HG03457 (cell line): ENCODE results near the gene MYO1A.
"Not testable (repeated sequence)": the region's sequence is repeated elsewhere in the genome, so short reads cannot be mapped to it uniquely, and the experiment has no call there.

ENCODE experiments used
- ATAC-seq: cut with Tn5 transposase; IDR thresholded peaks from one replicate; pipeline ENCODE4 v1.9.1; 2021; ENCODE audit warnings: moderate number of reproducible peaks; ENCODE audit not compliant: unreplicated experiment

Gene MYO1A

GRCh38 chr12:57048423-57049118, 1.4 kb downstream of the MYO1A start:
- ATAC-seq: no peak

DNA sequence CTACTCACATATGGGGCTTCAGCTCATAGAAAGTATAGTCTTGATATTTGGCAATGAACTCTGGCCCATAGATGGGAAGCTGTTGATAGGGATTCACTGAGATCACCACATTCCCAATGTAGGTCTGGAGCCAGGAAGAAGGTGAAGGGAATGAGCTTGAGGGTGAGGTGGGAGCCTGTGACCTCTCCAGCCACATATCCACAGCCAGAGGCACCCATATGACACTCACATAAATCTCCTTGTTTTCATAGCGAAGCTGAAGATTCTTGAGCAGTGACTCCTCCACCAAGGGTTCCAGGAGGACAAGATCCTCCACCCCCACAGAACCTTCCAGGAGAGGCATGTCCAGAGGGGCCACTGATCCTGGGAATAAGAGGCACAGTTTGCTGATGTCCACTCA, 1.9 kb downstream of the MYO1A start:
- ATAC-seq: no peak

DNA sequence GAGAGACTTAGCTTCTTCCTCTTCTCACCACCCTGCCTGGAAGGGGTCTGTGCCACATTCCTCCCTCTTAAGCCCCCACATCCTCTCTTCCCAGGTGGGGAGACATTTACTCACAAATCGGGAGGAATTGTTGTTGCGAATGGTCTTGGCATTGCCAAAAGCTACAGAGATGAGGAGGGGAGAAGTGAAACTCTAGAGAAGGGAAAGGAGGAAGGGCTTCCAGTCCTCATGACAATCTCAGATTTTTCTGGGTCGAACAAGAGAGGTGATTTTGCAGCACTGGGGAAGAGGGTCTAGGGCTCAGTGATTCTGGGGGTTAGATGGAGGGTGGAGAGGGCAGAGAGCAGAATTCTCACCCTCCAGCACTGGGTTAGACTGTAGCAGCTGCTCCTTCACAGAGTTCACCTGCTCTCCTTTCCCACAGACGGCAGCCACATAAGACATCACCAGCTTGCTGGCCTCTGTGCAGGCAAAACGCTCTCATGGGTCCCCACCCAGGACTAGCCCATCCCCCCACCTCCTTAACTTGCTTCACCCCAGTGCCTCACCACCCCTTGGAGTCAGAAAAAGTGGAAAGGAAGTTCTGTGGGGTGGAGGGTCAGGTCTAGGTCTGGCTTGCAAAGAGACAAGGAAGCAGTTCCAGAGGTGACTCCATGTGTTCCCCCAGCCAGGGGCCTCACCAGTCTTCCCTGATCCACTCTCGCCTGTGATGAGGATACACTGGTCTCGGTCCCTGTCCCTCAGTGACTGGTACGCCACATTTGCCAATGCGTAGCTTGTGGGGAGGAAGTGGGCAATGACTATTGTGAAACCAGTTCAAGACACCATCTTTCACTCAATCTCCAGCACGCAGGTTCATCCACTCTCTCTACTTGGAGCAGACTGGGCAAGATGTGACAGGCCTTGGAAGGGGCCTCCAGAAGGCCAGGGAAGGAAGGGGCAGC, 2.7 kb downstream of the MYO1A start:
- no peak for ATAC-seq

GRCh38 chr12:57046086-57046791, 3.7 kb downstream of the MYO1A start:
- no peak for ATAC-seq

DNA sequence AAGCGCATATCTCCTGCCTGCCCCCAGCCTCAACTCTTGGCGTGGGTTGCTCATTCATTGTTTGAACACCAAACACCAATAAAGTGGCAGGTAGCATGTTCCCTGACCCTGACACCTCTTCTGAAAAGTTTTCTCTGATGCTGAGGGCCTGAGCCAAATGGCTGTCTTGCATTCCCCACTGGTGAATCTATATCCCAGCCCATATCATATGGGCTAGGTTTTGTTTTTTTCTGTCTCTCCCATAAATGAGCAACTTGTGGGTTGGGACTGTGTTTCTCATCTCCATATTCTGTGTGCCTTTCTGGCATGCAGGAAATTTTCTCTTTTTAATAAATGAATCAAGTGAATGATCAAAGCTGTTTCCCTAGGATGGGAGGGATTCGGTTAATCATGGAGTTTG, 5.0 kb downstream of the MYO1A start:
- ATAC-seq: no peak

DNA sequence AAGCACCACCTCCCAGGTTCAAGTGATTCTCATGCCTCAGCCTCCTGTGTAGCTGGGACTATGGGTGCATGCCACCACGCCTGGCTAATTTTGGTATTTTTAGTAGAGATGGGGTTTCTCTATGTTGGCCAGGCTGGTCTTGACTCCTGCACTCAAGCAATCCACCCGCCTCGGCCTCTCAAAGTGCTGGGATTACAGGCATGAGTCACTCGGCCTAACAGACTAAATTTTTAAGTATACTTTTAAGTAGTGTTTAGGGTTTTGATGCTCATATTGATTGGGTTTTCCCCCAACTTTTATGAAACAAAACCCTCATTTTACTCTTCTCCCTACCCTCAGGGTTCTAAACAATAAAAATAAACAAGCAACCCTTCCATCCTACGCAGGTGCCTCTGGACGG, 5.5 kb downstream of the MYO1A start:
- ATAC-seq: no peak

GRCh38 chr12:57042695-57043094, 7.2 kb downstream of the MYO1A start:
- no peak for ATAC-seq

DNA sequence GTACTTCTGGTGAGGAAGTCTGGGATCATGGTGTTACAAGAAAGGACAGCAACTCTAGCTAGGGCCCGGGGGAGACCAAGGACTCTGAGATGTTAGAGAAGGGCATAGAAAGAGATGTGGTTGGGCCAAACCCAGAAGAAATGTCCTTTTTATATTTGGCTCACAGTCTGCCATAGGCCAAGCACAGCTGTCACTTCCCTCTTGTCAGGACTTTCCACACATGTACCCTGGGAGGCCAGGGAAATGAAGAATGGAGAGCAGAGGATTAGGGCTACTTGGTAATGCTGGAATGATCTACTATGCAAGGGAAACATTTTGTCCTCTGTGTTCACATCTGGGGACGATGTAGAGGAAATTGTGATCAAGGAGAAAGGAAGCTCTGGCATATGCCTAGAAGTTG, 9.2 kb downstream of the MYO1A start:
- no peak for ATAC-seq

DNA sequence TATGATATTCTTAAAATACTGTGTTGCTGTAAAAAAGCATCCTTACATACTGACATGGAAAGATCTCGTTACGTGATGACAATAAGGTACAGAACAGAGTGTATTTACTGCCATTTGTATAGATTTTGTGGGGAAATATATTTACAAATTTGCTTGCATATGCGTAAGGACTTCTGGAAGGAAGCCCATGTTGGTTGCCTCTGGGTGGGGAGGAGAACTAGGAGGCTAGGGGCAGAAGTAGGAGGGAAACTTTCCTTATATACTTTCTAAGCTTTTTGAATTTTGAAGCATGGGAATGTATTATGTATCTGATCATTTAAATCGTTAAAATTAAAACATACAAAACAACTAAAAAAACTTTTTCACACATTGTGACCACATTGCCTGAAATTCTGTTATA, 9.7 kb downstream of the MYO1A start:
- no peak for ATAC-seq

GRCh38 chr12:57039016-57039798, 10.7 kb downstream of the MYO1A start:
- ATAC-seq: no peak

DNA sequence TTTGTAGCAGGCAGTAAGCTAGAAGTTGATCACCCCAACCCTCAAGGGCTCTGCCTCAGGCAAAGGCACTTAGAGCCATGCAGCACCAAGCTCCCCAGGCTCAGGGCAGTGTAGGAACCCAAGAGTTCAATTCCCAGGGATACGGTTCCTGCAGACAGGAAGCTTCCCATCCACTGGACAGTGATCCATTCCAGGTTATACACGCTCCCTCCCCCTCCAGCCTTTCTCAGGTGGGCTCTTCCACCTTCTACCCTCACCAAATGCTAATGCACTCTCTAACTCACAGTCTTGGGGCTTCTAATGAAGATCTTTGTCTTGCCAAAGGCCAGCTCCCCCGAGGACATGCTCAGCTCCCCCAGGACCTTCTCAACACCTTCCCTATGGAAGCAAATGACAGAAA, 12.7 kb downstream of the MYO1A start:
- no peak for ATAC-seq

DNA sequence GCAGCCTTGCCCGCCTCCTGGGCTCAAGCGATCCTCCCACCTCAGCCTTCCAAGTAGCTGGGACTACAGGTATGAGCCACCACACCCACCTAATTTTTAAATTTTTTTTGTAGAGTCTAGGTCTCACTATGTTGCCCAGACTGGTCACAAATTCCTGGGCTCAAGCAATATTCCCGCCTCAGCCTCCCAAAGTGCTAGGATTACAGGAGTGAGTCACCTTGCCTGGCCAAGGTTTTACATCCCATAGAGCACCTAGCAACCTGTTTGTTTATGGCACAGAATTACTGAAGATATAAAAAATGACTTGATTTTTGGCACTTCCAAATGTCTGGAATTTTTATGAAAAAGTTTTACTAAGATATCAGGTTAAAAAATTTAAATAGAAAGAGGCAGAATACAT, 16.5 kb downstream of the MYO1A start:
- no peak for ATAC-seq

GRCh38 chr12:57031789-57032188, 18.1 kb downstream of the MYO1A start:
- no peak for ATAC-seq

GRCh38 chr12:57031138-57031725, 18.7 kb downstream of the MYO1A start:
- ATAC-seq: no peak

DNA sequence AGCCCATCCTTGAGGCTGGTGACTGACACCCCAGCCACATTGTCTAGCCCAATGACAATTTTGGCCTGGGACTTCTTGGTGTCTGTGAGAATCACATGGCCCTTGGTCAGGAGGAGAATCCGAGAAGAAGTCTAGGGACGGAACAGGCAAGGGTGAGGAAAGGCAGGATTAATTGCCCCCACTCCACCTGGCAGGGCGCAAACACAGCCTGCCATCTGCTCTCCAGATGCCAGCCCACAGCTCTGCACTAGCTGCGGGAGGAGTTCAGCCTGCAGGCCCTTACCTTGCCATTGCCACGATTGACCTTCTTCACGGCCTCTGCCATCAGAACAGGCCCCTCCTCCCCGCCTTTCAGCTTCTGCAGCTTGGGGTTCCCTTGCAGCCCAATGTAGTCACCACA, 20.5 kb downstream of the MYO1A start:
- no peak for ATAC-seq

- no peak for ATAC-seq
Observed at GRCh38 chr12:57027805-57028153, 22.1 kb downstream of the MYO1A start.

GRCh38 chr12:57027011-57027804, 22.7 kb downstream of the MYO1A start:
- ATAC-seq: no peak

DNA sequence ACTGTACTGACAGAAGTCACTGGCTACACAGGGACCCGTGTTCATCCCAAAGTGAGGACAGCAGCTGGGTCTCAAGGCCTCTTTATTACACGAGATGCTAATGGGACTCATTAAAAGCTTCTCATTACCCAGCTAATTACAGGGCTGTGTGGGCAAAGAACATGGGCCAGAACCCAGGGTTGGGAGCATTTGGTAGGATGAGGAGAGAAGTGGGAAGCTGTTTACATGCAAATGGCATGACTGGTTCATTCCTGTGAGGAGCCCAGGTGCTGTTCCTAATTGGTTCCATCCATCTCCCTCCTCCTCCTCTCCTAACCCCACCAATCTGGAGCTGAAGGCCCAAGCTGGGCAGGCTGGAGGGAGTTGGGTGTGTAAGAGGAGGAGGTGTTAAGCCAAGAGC, 24.7 kb downstream of the MYO1A start:
- no peak for ATAC-seq

- ATAC-seq: not testable (repeated sequence)
Observed at GRCh38 chr12:57022324-57022723, 27.6 kb downstream of the MYO1A start.
